Measurements from ENCODE around the gene NUAK1.
"Not testable (repeated sequence)": the region's sequence is repeated elsewhere in the genome, so short reads cannot be mapped to it uniquely, and the experiment has no call there.

The NUAK1 gene

GRCh38 chr12:106027286-106027685 lies 111.5 kb downstream of the NUAK1 start:
- DNase-seq = no peak

GRCh38 chr12:106025129-106025528 lies 113.6 kb downstream of the NUAK1 start:
- DNase-seq = no peak

GRCh38 chr12:106023039-106023438 lies 115.7 kb downstream of the NUAK1 start:
- no peak for DNase-seq

- DNase-seq = no peak
These were observed 116.2 kb downstream of the NUAK1 start for GRCh38 chr12:106022568-106023012.

- DNase-seq = no peak
These were observed 117.2 kb downstream of the NUAK1 start for GRCh38 chr12:106021516-106021915.

- DNase-seq = no peak
These were observed 118.0 kb downstream of the NUAK1 start for GRCh38 chr12:106020736-106021135.

- no peak for DNase-seq
These were observed 119.6 kb downstream of the NUAK1 start for GRCh38 chr12:106019144-106019543.

- DNase-seq = no peak
These were observed 120.5 kb downstream of the NUAK1 start for GRCh38 chr12:106018286-106018685.

- DNase-seq = not testable (repeated sequence)
These were observed 122.0 kb downstream of the NUAK1 start for GRCh38 chr12:106016601-106017278.

- DNase-seq = no peak
These were observed 123.1 kb downstream of the NUAK1 start for GRCh38 chr12:106015646-106016045.

- DNase-seq = no peak
These were observed 124.8 kb downstream of the NUAK1 start for GRCh38 chr12:106013941-106014340.
